Measurements from ENCODE around the gene PROB1. TPM values are rescaled to one million over a fixed set of nuclear protein-coding genes. Genes with fewer than 3 reads are reported as not detected.
A peak's percentile ranks its signal among the peaks of the same experiment; 100 is the strongest.

PROB1 gene
- total and polyA plus RNA-seq, 2 of the 13 experiments (the other 11 are each of a cell fraction or from before 2014, with no cell fraction given), result 0.69 to 1.1 TPM

DNA sequence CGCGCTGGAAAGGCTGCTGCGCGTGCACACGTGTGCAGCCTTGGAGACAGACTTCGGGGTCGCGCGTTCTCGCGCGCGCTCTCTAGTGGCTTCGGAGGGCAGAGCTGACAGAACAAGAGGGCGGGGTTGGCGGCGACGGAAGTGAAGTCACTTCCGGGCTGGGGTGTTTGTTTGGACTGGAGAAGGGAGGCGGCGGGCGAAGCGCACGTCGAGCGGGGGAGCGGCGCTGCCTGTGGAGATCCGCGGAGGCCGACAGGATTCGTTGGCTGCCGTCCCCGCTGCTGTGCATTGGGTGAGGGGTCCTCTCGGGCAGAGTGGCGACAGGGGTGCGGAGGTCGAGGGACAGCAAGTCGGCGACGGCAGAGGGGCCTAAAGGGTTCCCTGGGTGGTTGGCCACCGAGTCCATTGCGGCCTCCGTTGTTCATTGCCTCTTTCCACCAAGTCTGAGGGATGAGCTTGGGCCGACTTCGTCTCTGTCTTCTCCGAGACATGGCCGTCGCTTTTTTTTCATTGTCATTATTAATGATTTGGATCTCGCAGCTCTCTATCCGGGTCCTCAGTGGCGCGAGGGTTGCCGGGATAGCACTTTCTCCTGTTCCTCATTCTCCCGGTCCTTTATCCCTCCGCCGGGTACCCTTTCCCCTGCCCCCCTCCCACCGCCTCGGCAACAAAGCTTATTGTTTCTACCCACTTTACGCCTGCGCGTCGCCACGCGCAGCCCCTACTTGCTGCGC, 53.0 kb downstream of the PROB1 start, which contains the start of gene PAIP2 (continued):
- no peak for TF ChIP-seq ZNF7 (CRISPR knock-in tag; IDR thresholded peaks at IDR 0.05)
- TF ChIP-seq, protein P1, sequence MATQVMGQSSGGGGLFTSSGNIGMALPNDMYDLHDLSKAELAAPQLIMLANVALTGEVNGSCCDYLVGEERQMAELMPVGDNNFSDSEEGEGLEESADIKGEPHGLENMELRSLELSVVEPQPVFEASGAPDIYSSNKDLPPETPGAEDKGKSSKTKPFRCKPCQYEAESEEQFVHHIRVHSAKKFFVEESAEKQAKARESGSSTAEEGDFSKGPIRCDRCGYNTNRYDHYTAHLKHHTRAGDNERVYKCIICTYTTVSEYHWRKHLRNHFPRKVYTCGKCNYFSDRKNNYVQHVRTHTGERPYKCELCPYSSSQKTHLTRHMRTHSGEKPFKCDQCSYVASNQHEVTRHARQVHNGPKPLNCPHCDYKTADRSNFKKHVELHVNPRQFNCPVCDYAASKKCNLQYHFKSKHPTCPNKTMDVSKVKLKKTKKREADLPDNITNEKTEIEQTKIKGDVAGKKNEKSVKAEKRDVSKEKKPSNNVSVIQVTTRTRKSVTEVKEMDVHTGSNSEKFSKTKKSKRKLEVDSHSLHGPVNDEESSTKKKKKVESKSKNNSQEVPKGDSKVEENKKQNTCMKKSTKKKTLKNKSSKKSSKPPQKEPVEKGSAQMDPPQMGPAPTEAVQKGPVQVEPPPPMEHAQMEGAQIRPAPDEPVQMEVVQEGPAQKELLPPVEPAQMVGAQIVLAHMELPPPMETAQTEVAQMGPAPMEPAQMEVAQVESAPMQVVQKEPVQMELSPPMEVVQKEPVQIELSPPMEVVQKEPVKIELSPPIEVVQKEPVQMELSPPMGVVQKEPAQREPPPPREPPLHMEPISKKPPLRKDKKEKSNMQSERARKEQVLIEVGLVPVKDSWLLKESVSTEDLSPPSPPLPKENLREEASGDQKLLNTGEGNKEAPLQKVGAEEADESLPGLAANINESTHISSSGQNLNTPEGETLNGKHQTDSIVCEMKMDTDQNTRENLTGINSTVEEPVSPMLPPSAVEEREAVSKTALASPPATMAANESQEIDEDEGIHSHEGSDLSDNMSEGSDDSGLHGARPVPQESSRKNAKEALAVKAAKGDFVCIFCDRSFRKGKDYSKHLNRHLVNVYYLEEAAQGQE (IDR thresholded peaks at IDR 0.05; ENCODE audit: borderline replicate concordance in 1 of 2, low read depth in 1 of 2, low read length in 2 of 2), result no peak; a peak in 1 of 4 replicates
- TF ChIP-seq MEIS1 (CRISPR knock-in tag; IDR thresholded peaks at IDR 0.05; ENCODE audit: borderline replicate concordance), result peak; percentile 91
- TF ChIP-seq ZBTB21 (CRISPR knock-in tag; IDR thresholded peaks at IDR 0.05), result 0 out of 2 replicates have a peak, but pooled peaks have one; percentile 12
- peak; percentile 90 for TF ChIP-seq ZNF598 (CRISPR knock-in tag; IDR thresholded peaks at IDR 0.05; ENCODE audit: borderline replicate concordance)
- TF ChIP-seq, protein P2, sequence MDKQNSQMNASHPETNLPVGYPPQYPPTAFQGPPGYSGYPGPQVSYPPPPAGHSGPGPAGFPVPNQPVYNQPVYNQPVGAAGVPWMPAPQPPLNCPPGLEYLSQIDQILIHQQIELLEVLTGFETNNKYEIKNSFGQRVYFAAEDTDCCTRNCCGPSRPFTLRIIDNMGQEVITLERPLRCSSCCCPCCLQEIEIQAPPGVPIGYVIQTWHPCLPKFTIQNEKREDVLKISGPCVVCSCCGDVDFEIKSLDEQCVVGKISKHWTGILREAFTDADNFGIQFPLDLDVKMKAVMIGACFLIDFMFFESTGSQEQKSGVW (CRISPR knock-in tag; IDR thresholded peaks at IDR 0.05; ENCODE audit: borderline replicate concordance), result no peak
- no peak for TF ChIP-seq ZSCAN30 (CRISPR knock-in tag; IDR thresholded peaks at IDR 0.05)
- TF ChIP-seq IKZF1 (IDR thresholded peaks at IDR 0.05), result no peak
- no peak for TF ChIP-seq PRPF4 (IDR thresholded peaks at IDR 0.05; ENCODE audit: low read depth, low read length, poor library complexity, severe bottlenecking)
- TF ChIP-seq ZNF274 (CRISPR knock-in tag; IDR thresholded peaks at IDR 0.05), result peak; percentile 66
- no peak for TF ChIP-seq ZNF124 (CRISPR knock-in tag; IDR thresholded peaks at IDR 0.05)
- 0 out of 2 replicates have a peak, but pooled peaks have one; percentile 68 for TF ChIP-seq ZNF337 (CRISPR knock-in tag; IDR thresholded peaks at IDR 0.05; ENCODE audit: borderline replicate concordance, low read depth)
- TF ChIP-seq ASH2L (IDR thresholded peaks at IDR 0.05; ENCODE audit: insufficient read length, low read depth, low read length), result peak; percentile 96
- TF ChIP-seq HNRNPL (IDR thresholded peaks at IDR 0.05; ENCODE audit: low read depth, low read length), result 0 out of 2 replicates have a peak, but pooled peaks have one; percentile 20
- TF ChIP-seq ZKSCAN1 (IDR thresholded peaks at IDR 0.05; ENCODE audit: low read length), result no peak
- TF ChIP-seq ZNF225 (CRISPR knock-in tag; IDR thresholded peaks at IDR 0.05), result peak; percentile 62; the same call in 1 of the 2 replicates
- TF ChIP-seq, protein P3, sequence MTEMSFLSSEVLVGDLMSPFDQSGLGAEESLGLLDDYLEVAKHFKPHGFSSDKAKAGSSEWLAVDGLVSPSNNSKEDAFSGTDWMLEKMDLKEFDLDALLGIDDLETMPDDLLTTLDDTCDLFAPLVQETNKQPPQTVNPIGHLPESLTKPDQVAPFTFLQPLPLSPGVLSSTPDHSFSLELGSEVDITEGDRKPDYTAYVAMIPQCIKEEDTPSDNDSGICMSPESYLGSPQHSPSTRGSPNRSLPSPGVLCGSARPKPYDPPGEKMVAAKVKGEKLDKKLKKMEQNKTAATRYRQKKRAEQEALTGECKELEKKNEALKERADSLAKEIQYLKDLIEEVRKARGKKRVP (CRISPR knock-in tag; IDR thresholded peaks at IDR 0.05), result peak in 1 of 2 experiments; percentile 53; a peak in 2 of 4 replicates
- no peak for TF ChIP-seq MED13 (CRISPR knock-in tag; IDR thresholded peaks at IDR 0.05)
- TF ChIP-seq EZH2 (conservative IDR thresholded peaks at IDR 0.05; ENCODE audit: low read depth, low read length), result no peak
- TF ChIP-seq ZNF256 (CRISPR knock-in tag; conservative IDR thresholded peaks at IDR 0.05), result 0 out of 2 replicates have a peak, but pooled peaks have one; percentile 27
- TF ChIP-seq, protein P4, sequence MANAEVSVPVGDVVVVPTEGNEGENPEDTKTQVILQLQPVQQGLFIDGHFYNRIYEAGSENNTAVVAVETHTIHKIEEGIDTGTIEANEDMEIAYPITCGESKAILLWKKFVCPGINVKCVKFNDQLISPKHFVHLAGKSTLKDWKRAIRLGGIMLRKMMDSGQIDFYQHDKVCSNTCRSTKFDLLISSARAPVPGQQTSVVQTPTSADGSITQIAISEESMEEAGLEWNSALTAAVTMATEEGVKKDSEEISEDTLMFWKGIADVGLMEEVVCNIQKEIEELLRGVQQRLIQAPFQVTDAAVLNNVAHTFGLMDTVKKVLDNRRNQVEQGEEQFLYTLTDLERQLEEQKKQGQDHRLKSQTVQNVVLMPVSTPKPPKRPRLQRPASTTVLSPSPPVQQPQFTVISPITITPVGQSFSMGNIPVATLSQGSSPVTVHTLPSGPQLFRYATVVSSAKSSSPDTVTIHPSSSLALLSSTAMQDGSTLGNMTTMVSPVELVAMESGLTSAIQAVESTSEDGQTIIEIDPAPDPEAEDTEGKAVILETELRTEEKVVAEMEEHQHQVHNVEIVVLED (CRISPR knock-in tag; IDR thresholded peaks at IDR 0.05; ENCODE audit: borderline replicate concordance), result peak; percentile 70
- TF ChIP-seq SP4 (CRISPR knock-in tag; IDR thresholded peaks at IDR 0.05), result peak; percentile 66; the same call in 1 of the 2 replicates
- TF ChIP-seq ARNT2 (CRISPR knock-in tag; IDR thresholded peaks at IDR 0.05; ENCODE audit: low read depth), result no peak
